Measurements from ENCODE around the gene MTUS2.

MTUS2 gene

DNA sequence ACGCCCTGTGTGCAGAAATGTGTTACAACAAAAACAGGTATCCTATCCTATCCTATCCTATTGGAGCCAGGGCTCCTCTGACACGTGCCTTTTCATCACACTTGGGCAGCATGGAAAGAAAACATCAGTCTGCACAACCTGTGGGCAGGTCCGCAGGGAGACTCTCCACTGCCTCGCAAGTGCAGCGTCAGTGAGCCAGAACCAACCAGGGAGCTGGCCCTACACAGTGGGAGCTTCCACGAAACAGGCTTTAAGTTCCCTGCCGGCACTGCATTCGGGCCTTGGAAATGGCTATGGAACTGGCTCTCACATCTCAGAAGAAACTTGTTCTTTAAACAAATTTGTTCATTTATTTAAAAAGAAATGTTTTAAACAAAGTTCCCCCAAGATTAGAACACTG is 725.8 kb downstream of the MTUS2 start:
- DNase-seq (ENCODE audit: low read depth, low spot score), result no peak

DNA sequence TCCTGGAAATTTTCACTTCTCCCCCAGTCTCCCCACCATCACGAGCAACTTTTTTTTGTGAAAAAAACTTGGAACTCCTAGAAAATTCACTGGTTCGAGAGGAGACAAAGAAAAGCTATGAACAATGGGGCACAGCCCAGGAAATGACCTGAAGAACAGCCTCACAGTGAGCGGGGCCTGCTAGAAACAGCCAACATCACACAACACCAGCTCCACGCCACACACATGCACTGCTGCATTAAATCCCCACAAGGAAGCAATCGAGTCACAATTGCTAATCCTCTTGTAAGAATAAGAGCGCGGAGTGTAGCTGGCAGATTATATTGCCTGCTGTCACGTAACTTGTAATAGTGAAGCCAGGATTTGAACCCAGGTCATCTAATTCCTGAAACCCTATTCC is 726.5 kb downstream of the MTUS2 start:
- no peak for DNase-seq (ENCODE audit: low read depth, low spot score)

DNA sequence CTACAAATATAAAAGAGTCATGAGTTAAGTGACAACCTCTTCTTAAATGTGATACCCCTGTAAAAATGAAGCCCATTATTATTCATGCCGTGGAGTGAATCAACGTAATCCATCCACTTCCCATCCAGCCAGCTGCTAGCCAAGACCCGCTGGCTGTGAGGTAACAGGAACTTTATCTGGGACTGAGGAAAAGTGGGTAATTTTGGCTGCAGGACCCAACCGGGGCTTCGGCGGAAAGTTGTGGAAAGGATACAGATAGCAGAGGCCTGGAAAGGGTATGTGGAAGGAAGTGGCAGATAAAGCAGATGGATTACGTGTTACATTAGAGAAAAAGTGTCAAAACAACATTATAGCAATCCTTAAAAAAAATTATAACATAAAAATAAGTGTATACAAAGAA is 727.0 kb downstream of the MTUS2 start:
- no peak for DNase-seq (ENCODE audit: low read depth, low spot score)

DNA sequence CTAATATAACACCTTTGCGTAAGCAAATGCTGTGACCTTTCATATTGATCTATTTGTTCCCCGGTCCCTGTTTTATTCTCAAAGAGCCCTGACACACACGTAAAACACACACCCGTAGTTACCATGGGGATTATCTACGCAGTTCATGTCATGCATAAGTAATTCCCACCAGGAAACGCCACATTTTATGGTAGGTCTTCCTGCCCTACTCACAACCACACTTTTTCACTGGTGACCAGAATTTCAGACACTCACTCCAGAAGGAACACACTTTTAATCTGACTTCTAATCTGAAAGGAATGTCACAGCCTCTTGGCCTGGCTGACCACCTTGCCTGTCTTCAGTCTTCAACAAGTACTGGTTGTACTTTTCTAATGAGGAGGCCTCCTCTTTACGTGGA is 728.6 kb downstream of the MTUS2 start:
- DNase-seq (ENCODE audit: low read depth, low spot score), result peak; percentile 14

DNA sequence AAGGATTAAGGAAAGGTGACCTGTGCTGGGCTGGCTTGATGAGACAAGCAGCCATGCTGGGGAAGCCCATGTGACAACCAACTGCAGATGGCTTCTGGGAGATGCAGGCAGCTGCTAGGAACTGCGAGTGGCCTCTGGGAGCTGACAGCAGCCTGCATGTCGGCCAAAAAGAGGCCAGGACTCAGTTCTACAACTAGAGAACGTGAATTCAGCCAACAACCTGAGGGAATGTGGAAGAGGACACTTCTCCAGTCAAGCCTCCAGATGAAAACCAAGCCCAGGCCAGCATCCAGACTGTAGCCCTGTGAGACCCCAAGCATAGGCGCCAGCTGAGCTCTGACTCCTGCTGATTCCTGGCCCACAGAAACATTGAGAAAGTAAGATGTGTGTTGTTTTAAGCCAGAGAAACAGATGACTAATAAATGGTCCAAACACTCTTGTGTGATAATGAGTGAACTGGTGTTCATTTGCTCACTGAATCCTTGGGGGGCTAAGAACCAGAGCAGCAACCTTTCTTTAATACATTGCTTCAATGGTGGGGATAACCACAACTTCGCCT is 730.4 kb downstream of the MTUS2 start:
- DNase-seq (ENCODE audit: low read depth, low spot score), result no peak

DNA sequence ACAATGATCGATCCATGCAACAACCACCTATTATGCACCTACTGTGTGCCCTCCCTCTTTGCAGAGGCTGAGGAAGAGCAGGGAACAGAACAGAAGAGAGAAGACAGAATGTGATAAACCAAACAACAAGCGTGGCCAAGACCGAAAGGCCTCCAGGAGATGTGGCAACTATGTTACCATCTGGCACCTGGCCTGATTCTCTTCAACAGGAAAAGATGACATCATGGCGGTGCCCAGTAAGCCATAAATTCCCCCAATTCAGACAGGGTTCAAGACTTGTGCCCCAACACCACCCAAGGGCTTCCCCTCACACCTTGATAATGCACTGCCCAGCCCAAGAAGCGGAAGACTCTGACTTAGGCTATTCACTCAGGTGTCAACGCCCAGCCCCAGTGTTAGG is 731.1 kb downstream of the MTUS2 start:
- DNase-seq (ENCODE audit: low read depth, low spot score), result no peak

Data from ELF-1 (cell line).